ENCODE results near the gene BAG3. TPM values are rescaled to one million over a fixed set of nuclear protein-coding genes. Genes with fewer than 3 reads are reported as not detected.
A peak's percentile ranks its signal among the peaks of the same experiment; 100 is the strongest.

BAG3 gene
- total and polyA plus RNA-seq, 9 of the 15 experiments (the other 6 are each of a cell fraction or from before 2014, with no cell fraction given) = 2.6 to 27.4 (median 7.2) TPM

- peak; percentile 43 for ATAC-seq
- H3K4me2 ChIP-seq (ENCODE audit: insufficient read depth, low read length) = peak overlapping the region; percentile 17; the same call in 1 of the 2 replicates
- TF ChIP-seq KAT8 (IDR thresholded peaks at IDR 0.05; ENCODE audit: low read depth) (no peak), SMARCA4 (IDR thresholded peaks at IDR 0.05) (0 out of 2 replicates have a peak, but pooled peaks have one; percentile 30), GABPA (tag; conservative IDR thresholded peaks at IDR 0.05; ENCODE audit: low read depth) (peak; percentile 53), CTBP1 (IDR thresholded peaks at IDR 0.05; ENCODE audit: borderline replicate concordance) (0 out of 2 replicates have a peak, but pooled peaks have one; percentile 29), POLR2G (IDR thresholded peaks at IDR 0.05; ENCODE audit: low read depth, low read length) (no peak), GABPB1 (CRISPR knock-in tag; IDR thresholded peaks at IDR 0.05) (no peak), ZBTB2 (IDR thresholded peaks at IDR 0.05) (no peak), NFE2 (IDR thresholded peaks at IDR 0.05; ENCODE audit: low read depth) (no peak), NRF1 (conservative IDR thresholded peaks at IDR 0.05 in 1 of 2, IDR thresholded peaks at IDR 0.05 in 1 of 2) (0 out of 4 replicates have a peak, but pooled peaks of 1 of the 2 experiments have one; percentile 11), CREM (IDR thresholded peaks at IDR 0.05; ENCODE audit: low read depth) (peak; percentile 41; the same call in 1 of the 2 replicates), KDM1A (IDR thresholded peaks at IDR 0.05) (peak; percentile 19 to 41; a peak in 2 of 4 replicates), JUND (IDR thresholded peaks at IDR 0.05; ENCODE audit: borderline replicate concordance, low read depth, low read length) (0 out of 2 replicates have a peak, but pooled peaks have one; percentile 32), JUND (tag; IDR thresholded peaks at IDR 0.05; ENCODE audit: borderline replicate concordance, low read depth, low read length) (0 out of 3 replicates have a peak, but pooled peaks have one; percentile 26)
Measured at GRCh38 chr10:119655566-119656001, 4.4 kb downstream of the BAG3 start.

More at GRCh38 chr10:119655566-119656001, 4.4 kb downstream of the BAG3 start:
- intact Hi-C loops (cut with micrococcal nuclease) = loop anchor here (10.0 kb wide), 1 partner anchor 111 kb away; the partner anchor contains the start of gene RGS10
- POLR2A ChIA-PET = interaction anchor here (0.6 to 3.0 kb wide), 5 partner anchors 9 to 217 kb away, joined by 3 to 11 read pairs (median 3); partner anchors contain the start of gene MCMBP
- Histone ChIP-seq H3K27ac (ENCODE audit: extremely low read depth, low read depth, low read length) (peak overlapping the region; percentile 55; the same call in 1 of the 3 replicates), H3K9me3 (replicated peaks; ENCODE audit: control insufficient read depth, insufficient read depth, low read depth, low read length) (no peaks in the 10 kb centered on the region), H2AFZ (ENCODE audit: low read depth, low read length) (no peak overlapping the region), H3K4me1 (replicated peaks in 1 of 2; ENCODE audit: control insufficient read depth in 2 of 2, insufficient read depth in 2 of 2, low read length in 2 of 2) (peaks cover 38 to 60% of the 10 kb centered on the region in 2 experiments), H3K9me1 (ENCODE audit: control insufficient read depth, insufficient read depth, low read length) (peaks cover 7% of the 10 kb centered on the region), H4K20me1 (replicated peaks; ENCODE audit: control insufficient read depth, insufficient read depth, low read length) (peaks cover 47% of the 10 kb centered on the region), H3K27me3 (ENCODE audit: control insufficient read depth in 2 of 2, insufficient read depth in 2 of 2, low read length in 2 of 2) (no peaks in the 10 kb centered on the region), H3K79me2 (ENCODE audit: control insufficient read depth, insufficient read depth, low read length) (peaks cover 93% of the 10 kb centered on the region), H3K9ac (ENCODE audit: insufficient read depth in 1 of 2, low read depth in 2 of 2, low read length in 2 of 2) (peak overlapping the region in 1 of 2 experiments; percentile 18; a peak in 1 of 4 replicates), H3K4me3 (no peak overlapping the region), H3K36me3 (ENCODE audit: control insufficient read depth, insufficient read depth, low read length) (peaks cover 55% of the 10 kb centered on the region; the same call in 2 of the 3 replicates)
- CTCF ChIA-PET (ENCODE audit: low intra/inter-chr PET ratio) = no interaction called here
- 5% methylated on average over 11 of the region's 11 CpGs for WGBS (ENCODE audit: insufficient coverage, low coverage, missing lambda C conversion rate)
- in situ Hi-C loops (cut with MboI) = no loop called here
- peak in 3 of 4 experiments; percentile 22 to 65 (median 30) for DNase-seq (ENCODE audit: extremely low read depth in 1 of 4, low spot score in 3 of 4)
- no TSS peak for BruUV-seq (replicated peaks)
- peak; percentile 80 for FAIRE-seq
